Measurements from ENCODE around the gene PCNX1. TPM values are rescaled to one million over a fixed set of nuclear protein-coding genes. Genes with fewer than 3 reads are reported as not detected.

PCNX1 gene
- total and polyA plus RNA-seq, 2 experiments from 2014 or later, result 10.0 to 64.2 TPM

- WGBS (ENCODE audit: low lambda C conversion rate, missing lambda C conversion rate), result 91% methylated on average over 1 of the region's 1 CpG
- no peak overlapping the region for H2AFZ ChIP-seq
Observed at GRCh38 chr14:71056168-71056567, 148.9 kb downstream of the PCNX1 start.

GRCh38 chr14:71060274-71060673 is 153.0 kb downstream of the PCNX1 start:
- DNase-seq (ENCODE audit: low spot score), result no peak
- Histone ChIP-seq H3K4me2 (no peak overlapping the region), H3K9me3 (ENCODE audit: low read depth) (peaks cover 2% of the 10 kb centered on the region), H3K79me2 (peaks cover under 1% of the 10 kb centered on the region), H4K20me1 (ENCODE audit: insufficient read depth, poor library complexity, severe bottlenecking) (no peaks in the 10 kb centered on the region), H3K4me1 (ENCODE audit: insufficient read depth) (peaks cover 4% of the 10 kb centered on the region), H3K4me3 (no peak overlapping the region), H3K27me3 (no peaks in the 10 kb centered on the region), H3K36me3 (replicated peaks; ENCODE audit: insufficient read depth, low read depth) (no peaks in the 10 kb centered on the region), H3K27ac (peak overlapping the region; percentile 22), H3K9me2 (replicated peaks; ENCODE audit: insufficient read depth) (no peaks in the 10 kb centered on the region), H2AFZ (no peak overlapping the region)
- no peak for TF ChIP-seq CTCF (IDR thresholded peaks at IDR 0.05; ENCODE audit: poor library complexity)
- TF ChIP-seq EZH2 (IDR thresholded peaks at IDR 0.05; ENCODE audit: borderline replicate concordance), result no peak
- no peak for TF ChIP-seq EZH2phosphoT487 (IDR thresholded peaks at IDR 0.05; ENCODE audit: low read depth, severe bottlenecking, unreplicated experiment)
- WGBS (ENCODE audit: low lambda C conversion rate, missing lambda C conversion rate), result 81% methylated on average over 2 of the region's 2 CpGs

More at GRCh38 chr14:71056168-71056567, 148.9 kb downstream of the PCNX1 start:
- Histone ChIP-seq H3K27me3 (no peaks in the 10 kb centered on the region), H3K9me2 (replicated peaks; ENCODE audit: insufficient read depth) (no peaks in the 10 kb centered on the region), H3K4me2 (no peak overlapping the region), H4K20me1 (ENCODE audit: insufficient read depth, poor library complexity, severe bottlenecking) (no peaks in the 10 kb centered on the region), H3K79me2 (no peaks in the 10 kb centered on the region), H3K9me3 (ENCODE audit: low read depth) (no peaks in the 10 kb centered on the region), H3K4me3 (no peak overlapping the region), H3K36me3 (replicated peaks; ENCODE audit: insufficient read depth, low read depth) (no peaks in the 10 kb centered on the region), H3K4me1 (ENCODE audit: insufficient read depth) (peaks cover 4% of the 10 kb centered on the region), H3K27ac (no peak overlapping the region)
- no peak for DNase-seq (ENCODE audit: low spot score)
- TF ChIP-seq EZH2phosphoT487 (IDR thresholded peaks at IDR 0.05; ENCODE audit: low read depth, severe bottlenecking, unreplicated experiment) (no peak), EZH2 (IDR thresholded peaks at IDR 0.05; ENCODE audit: borderline replicate concordance) (no peak), CTCF (IDR thresholded peaks at IDR 0.05; ENCODE audit: poor library complexity) (no peak)

GRCh38 chr14:71060825-71061455 is 153.7 kb downstream of the PCNX1 start:
- TF ChIP-seq CTCF (IDR thresholded peaks at IDR 0.05; ENCODE audit: poor library complexity) (no peak), EZH2phosphoT487 (IDR thresholded peaks at IDR 0.05; ENCODE audit: low read depth, severe bottlenecking, unreplicated experiment) (no peak), EZH2 (IDR thresholded peaks at IDR 0.05; ENCODE audit: borderline replicate concordance) (no peak)

More at GRCh38 chr14:71060825-71061455, 153.7 kb downstream of the PCNX1 start:
- Histone ChIP-seq H4K20me1 (ENCODE audit: insufficient read depth, poor library complexity, severe bottlenecking) (no peaks in the 10 kb centered on the region), H3K27me3 (no peaks in the 10 kb centered on the region), H3K9me3 (ENCODE audit: low read depth) (peaks cover 5% of the 10 kb centered on the region), H3K27ac (peak overlapping the region; percentile 22), H3K9me2 (replicated peaks; ENCODE audit: insufficient read depth) (no peaks in the 10 kb centered on the region), H3K36me3 (replicated peaks; ENCODE audit: insufficient read depth, low read depth) (no peaks in the 10 kb centered on the region), H2AFZ (no peak overlapping the region), H3K4me1 (ENCODE audit: insufficient read depth) (peaks cover 4% of the 10 kb centered on the region), H3K79me2 (peaks cover 3% of the 10 kb centered on the region), H3K4me3 (no peak overlapping the region), H3K4me2 (no peak overlapping the region)
- no peak for DNase-seq (ENCODE audit: low spot score)
- 68% methylated on average over 2 of the region's 2 CpGs for WGBS (ENCODE audit: low lambda C conversion rate, missing lambda C conversion rate)

Data from hepatocyte (in vitro differentiated cells).